ENCODE data around the gene SLCO4A1. TPM values are rescaled to one million over a fixed set of nuclear protein-coding genes. Genes with fewer than 3 reads are reported as not detected.
"Not testable (repeated sequence)": the region's sequence is repeated elsewhere in the genome, so short reads cannot be mapped to it uniquely, and the experiment has no call there.

Gene SLCO4A1
- total and polyA plus RNA-seq, 2 donors (not counting 1 experiment from before 2014, with no cell fraction given): 2.1 to 79.5 TPM

DNA sequence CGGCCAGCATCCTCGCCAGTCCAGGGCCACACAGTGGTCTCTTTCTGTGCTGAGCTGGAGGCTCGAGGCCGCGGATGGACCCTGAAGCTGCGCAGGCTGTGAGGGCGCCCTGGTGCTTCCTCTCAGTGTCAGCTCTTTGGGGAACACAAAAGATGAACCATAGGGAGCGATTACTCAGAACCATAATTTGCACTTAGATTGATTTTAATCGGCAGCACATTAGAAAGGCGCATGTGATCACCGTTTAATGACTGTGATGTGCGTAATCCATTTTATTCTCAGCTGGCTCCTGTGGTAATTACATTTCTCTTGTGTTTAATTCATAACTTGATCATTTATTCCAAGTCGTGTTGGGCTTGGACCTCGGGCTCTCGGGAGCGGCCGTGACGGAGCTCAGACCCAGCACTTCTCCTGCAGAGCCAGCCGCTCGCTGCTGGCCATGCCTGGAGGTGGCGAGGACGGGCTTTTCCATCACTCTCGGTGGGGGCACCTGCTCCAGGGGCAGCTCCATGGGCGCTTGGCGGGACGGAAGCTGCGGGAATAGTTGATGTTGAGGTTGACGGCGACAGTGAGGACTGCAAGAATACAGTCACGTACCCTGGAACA lies 40.7 kb downstream of the SLCO4A1 start:
- POLR2A ChIA-PET: no interaction called here
- no peaks in the 10 kb centered on the region for H4K20me1 ChIP-seq (ENCODE audit: control insufficient read depth, insufficient read depth, low read length, poor library complexity, severe bottlenecking)
- H3K9me3 Mint-ChIP-seq (ENCODE audit: insufficient read depth): peaks cover 6% of the 10 kb centered on the region
- TF ChIP-seq EZH2 (IDR thresholded peaks at IDR 0.05; ENCODE audit: borderline replicate concordance, insufficient read depth, low read depth, low read length, poor library complexity, severe bottlenecking): no peak
- TF ChIP-seq, protein P1, sequence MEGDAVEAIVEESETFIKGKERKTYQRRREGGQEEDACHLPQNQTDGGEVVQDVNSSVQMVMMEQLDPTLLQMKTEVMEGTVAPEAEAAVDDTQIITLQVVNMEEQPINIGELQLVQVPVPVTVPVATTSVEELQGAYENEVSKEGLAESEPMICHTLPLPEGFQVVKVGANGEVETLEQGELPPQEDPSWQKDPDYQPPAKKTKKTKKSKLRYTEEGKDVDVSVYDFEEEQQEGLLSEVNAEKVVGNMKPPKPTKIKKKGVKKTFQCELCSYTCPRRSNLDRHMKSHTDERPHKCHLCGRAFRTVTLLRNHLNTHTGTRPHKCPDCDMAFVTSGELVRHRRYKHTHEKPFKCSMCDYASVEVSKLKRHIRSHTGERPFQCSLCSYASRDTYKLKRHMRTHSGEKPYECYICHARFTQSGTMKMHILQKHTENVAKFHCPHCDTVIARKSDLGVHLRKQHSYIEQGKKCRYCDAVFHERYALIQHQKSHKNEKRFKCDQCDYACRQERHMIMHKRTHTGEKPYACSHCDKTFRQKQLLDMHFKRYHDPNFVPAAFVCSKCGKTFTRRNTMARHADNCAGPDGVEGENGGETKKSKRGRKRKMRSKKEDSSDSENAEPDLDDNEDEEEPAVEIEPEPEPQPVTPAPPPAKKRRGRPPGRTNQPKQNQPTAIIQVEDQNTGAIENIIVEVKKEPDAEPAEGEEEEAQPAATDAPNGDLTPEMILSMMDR (IDR thresholded peaks at IDR 0.05): no peak
- no peak overlapping the region for H3K4me3 ChIP-seq (ENCODE audit: control extremely low read depth in 1 of 5, extremely low read depth in 1 of 5, insufficient read depth in 1 of 5, low read depth in 2 of 5, low read length in 4 of 5)
- H3K4me1 ChIP-seq (ENCODE audit: control insufficient read depth in 2 of 2, insufficient read depth in 2 of 2, low read length in 2 of 2): peaks cover 6 to 10% of the 10 kb centered on the region in 2 donors
- H3K27me3 ChIP-seq (replicated peaks in 1 of 4; ENCODE audit: control extremely low read depth in 1 of 4, control insufficient read depth in 3 of 4, insufficient read depth in 4 of 4, low read length in 3 of 4): peaks cover 0 to 9% (median 3%) of the 10 kb centered on the region in 4 experiments
- H3K4me1 Mint-ChIP-seq: peaks cover 9% of the 10 kb centered on the region
- H3K4me2 ChIP-seq (replicated peaks; ENCODE audit: low read depth, low read length, poor library complexity, severe bottlenecking): no peak overlapping the region
- no peak overlapping the region for H2AFZ ChIP-seq (ENCODE audit: insufficient read depth, low read depth, low read length, poor library complexity, severe bottlenecking)
- CTCF ChIA-PET: no interaction called here
- 92% methylated on average over 28 of the region's 30 CpGs for WGBS (ENCODE audit: insufficient coverage)
- H3K9ac ChIP-seq (ENCODE audit: low read length): no peak overlapping the region
- H3K79me2 ChIP-seq (ENCODE audit: control insufficient read depth, insufficient read depth, low read length): no peaks in the 10 kb centered on the region
- H3K27ac ChIP-seq (ENCODE audit: low read length in 2 of 2): no peak overlapping the region
- no peaks in the 10 kb centered on the region for H3K36me3 ChIP-seq (replicated peaks in 1 of 2; ENCODE audit: control extremely low read depth in 1 of 2, control insufficient read depth in 1 of 2, extremely low read depth in 1 of 2, insufficient read depth in 2 of 2, low read length in 1 of 2)
- ATAC-seq (ENCODE audit: low read depth) (no peak), DNase-seq (no peak)
- peaks cover 19% of the 10 kb centered on the region for H3K27me3 Mint-ChIP-seq
- H3K9me3 ChIP-seq (ENCODE audit: control extremely low read depth in 1 of 3, control insufficient read depth in 2 of 3, insufficient read depth in 1 of 3, low read length in 2 of 3): peaks cover 0 to 2% (median 0%) of the 10 kb centered on the region in 3 donors
- intact Hi-C loops (cut with micrococcal nuclease): no loop called here
- H3K4me3 Mint-ChIP-seq: no peak overlapping the region
- H3K27ac Mint-ChIP-seq: no peak overlapping the region

DNA sequence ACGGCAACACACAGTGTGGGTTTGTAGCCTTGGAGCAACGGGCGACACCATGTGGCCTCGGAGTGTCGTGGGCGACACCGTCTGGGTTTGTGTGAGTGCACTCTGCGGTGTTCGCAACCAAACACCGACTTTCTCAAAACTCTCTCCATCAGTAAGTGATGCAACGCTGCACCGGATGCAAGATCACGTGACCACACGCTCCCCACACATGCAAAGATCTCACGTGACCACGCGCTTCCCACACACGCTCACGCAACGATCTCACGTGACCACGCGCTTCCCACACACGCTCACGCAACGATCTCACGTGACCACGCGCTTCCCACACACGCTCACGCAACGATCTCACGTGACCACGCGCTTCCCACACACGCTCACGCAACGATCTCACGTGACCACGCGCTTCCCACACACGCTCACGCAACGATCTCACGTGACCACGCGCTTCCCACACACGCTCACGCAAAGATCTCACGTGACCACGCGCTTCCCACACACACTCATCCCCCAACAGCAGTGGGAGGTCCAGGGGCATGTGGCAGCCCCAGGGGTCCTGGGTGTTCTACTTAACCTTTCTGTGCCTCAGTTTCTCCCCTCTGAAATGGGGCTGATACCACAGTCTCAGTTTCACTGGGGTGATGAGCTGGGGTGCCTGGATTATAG lies 41.5 kb downstream of the SLCO4A1 start:
- H3K4me3 ChIP-seq (ENCODE audit: control extremely low read depth in 1 of 5, extremely low read depth in 1 of 5, insufficient read depth in 1 of 5, low read depth in 2 of 5, low read length in 4 of 5); ATAC-seq (ENCODE audit: low read depth); H3K27me3 ChIP-seq (replicated peaks in 1 of 4; ENCODE audit: control extremely low read depth in 1 of 4, control insufficient read depth in 3 of 4, insufficient read depth in 4 of 4, low read length in 3 of 4); H3K36me3 ChIP-seq (replicated peaks in 1 of 2; ENCODE audit: control extremely low read depth in 1 of 2, control insufficient read depth in 1 of 2, extremely low read depth in 1 of 2, insufficient read depth in 2 of 2, low read length in 1 of 2); H3K9me3 Mint-ChIP-seq (ENCODE audit: insufficient read depth); DNase-seq; H4K20me1 ChIP-seq (ENCODE audit: control insufficient read depth, insufficient read depth, low read length, poor library complexity, severe bottlenecking); intact Hi-C loops (cut with micrococcal nuclease); H3K9ac ChIP-seq (ENCODE audit: low read length); H3K79me2 ChIP-seq (ENCODE audit: control insufficient read depth, insufficient read depth, low read length); H3K4me3 Mint-ChIP-seq; H3K4me2 ChIP-seq (replicated peaks; ENCODE audit: low read depth, low read length, poor library complexity, severe bottlenecking); H3K4me1 ChIP-seq (ENCODE audit: control insufficient read depth in 2 of 2, insufficient read depth in 2 of 2, low read length in 2 of 2); H3K9me3 ChIP-seq (ENCODE audit: control extremely low read depth in 1 of 3, control insufficient read depth in 2 of 3, insufficient read depth in 1 of 3, low read length in 2 of 3); POLR2A ChIA-PET; H2AFZ ChIP-seq (ENCODE audit: insufficient read depth, low read depth, low read length, poor library complexity, severe bottlenecking); H3K4me1 Mint-ChIP-seq; H3K27ac Mint-ChIP-seq; CTCF ChIA-PET; H3K27ac ChIP-seq (ENCODE audit: low read length in 2 of 2): not testable (repeated sequence)
- WGBS (ENCODE audit: insufficient coverage): 95% methylated on average over 24 of the region's 52 CpGs
- peaks cover 14% of the 10 kb centered on the region for H3K27me3 Mint-ChIP-seq

Measured in B cell (primary cell).